Renal pelvis (tissue), 4 donors: ENCODE data around the gene AQP5. TPM values are rescaled to one million over a fixed set of nuclear protein-coding genes. Genes with fewer than 3 reads are reported as not detected.
"Not testable (repeated sequence)": the region's sequence is repeated elsewhere in the genome, so short reads cannot be mapped to it uniquely, and the experiment has no call there.

Experiments used
- DNase-seq: peaks from one replicate; pipeline ENCODE4 v3.0.0-alpha.2; 2013
- polyA plus RNA-seq, 3 donors: library from polyadenylated mRNA; unstranded; fragments of 120-200 nt; gene quantifications; one replicate each; pipeline ENCODE4 v1.2.1, GENCODE V29; 2013; ENCODE audit not compliant: insufficient read length in 3 of 3

AQP5 gene
- polyA plus RNA-seq, 3 donors, result 1.4 to 2.8 (median 2.3) TPM

DNA sequence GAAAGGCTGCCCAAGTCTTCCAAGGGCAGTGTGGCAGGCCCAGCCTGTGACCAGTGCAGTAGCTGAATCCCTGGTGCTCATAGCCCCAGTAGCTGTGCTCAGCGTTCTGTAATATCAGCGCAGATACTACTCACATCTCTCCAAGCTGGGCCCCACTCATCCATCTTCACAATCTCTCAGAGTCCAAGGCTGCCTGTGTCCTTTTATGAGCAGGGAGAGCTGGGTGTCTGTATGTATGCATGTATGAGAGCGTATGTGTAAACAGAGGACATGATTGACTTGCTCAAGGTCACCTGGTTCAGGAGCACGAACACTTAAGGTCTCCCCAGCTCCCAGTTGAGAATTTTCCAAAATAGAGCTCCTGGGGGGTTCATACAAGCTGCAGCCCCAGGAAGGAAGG, 16.5 kb downstream of the AQP5 start:
- no peak for DNase-seq

DNA sequence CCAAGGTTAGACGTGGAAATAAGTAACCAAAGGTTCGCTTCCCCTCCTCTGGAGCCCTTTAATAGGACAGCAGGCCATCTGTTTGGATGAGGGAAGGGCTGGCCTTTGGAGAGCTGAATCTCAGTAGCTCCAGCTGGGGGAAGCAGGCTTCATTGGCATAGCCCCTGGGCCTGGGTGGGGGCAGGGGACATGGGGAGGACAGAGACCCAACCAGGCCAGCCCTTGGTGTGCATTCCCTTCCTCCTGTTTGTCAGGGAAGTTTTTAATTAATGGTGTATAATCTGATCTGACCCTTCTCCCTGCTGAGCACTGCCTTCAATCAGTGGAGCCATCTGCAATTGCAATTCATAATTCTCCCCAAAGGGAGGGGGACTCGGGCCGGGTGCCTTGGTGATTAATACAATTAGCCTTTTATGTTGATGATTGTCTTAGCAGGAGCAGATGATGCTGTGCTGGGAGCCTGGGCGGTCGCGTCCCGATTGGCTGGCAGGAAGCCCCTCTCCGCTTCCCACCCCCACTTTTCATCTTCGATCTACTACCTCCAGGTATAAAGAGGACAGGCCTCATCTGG, 17.4 kb downstream of the AQP5 start:
- no peak for DNase-seq

DNA sequence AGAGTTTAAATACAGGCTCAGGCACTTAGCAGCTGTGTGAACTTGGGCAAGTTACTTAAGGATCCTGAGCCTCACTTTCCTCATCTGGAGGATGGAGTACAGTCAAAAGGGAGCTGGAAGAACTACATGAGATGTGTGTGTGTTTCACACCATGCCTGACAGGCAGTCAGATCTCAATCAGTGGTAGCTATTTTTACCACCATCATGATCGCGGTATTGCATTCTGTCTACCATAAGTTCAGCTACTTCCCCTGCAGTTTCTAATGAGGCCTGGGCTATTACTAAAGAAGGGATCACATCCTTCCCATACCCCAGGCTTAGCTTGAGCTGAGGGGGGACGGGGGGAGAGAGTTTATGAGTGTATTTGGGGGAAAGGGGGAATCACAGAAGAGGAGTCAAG, 18.1 kb downstream of the AQP5 start:
- DNase-seq, result no peak

DNA sequence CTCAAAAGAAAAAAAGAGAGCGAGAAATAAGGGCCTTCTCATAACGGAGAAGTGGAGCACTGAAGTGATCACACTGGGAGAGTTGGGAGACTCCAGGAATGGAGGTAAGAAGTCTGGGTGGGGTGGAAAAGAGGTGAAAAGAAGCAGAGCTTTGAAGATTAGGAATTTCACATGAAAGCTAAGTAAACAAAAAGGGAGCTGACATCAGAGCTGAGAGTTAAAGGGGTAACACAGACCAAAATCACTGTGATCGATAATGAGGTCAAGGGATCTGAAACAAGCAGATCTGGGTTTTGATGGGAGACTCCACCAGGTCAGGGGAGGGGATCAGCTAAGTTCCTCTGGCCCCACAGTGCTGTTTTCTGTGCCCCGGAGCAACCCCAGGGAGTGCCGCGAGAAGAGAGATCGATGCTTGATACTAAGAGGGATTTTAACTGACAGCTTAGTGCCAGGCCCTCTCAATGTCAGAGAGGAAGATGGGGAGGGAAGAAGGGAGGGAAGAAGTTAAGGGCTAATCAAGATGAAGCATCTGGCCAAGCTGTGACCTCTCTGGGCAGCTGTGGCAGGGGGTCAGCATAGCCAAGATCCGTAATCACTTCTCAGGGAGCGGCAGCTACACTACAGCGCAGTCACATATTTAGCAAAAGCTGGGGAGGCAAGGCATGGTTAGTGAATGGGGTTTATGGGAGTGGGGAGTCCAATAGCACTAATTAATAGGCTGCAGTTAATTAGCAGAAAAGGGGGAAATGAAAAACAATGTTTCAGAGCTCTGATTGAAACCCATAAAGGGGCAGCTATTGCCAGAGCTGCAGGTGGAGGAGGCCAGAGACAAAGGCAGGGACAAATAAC, 19.1 kb downstream of the AQP5 start:
- DNase-seq, result no peak

DNA sequence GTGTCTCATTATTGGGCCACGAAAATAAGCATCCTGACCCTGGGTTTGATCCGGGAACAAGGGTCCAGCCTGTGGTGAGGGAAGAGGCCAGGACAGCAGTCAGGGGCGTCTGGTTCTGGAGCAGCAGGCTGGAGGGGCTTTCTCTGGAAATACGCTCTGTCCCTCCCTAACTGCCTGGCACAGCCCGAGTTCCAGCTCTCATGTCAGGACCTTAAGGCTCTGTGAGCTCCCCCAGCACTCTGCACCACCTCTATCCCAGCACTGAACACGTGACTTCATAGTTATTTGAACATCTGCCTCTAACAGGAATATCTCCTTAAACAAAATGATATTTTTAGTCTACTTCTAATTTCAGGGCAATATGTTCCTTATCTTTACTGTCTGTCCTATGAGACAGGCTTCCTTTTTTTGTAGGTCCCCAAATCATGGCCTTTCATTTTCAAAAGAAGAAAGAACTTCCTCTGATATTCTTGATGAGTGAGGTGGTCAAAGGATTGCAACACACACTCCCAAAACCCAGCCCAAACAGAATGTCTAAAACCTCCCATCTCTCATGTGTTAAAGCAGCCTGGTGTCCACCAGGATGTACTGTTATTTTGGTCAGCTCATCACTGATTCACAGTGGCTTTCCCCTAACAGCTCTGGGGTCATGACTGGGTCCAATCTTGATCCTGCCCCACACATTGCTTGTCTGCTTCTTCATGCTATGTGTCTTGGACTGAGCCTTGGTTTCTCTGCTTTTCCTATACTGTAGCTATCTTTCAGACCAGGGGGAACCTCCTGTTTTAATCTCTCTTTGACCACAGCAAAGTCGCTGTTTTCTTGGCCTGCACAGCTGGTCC, 20.8 kb downstream of the AQP5 start:
- no peak for DNase-seq

DNA sequence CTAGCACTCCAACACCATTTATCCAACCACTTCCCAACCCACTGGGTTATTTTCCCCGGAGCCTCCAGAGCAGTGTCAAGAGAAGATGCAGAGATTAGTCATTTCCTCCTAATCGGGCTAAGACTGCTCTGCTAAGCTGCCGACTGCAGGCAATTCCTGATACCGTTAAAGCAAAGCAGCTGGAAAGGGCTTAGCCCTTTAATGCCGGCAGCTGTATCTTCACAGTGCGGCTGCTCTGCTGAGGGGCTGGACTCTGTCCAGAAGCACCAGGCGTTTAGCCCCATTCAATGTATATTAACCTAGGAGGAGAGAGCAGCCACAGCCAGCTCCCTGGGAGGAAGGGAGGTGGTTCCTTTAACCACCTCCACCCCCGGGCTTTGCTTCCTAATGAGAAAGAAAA, 22.2 kb downstream of the AQP5 start:
- peak; percentile 69 for DNase-seq

DNA sequence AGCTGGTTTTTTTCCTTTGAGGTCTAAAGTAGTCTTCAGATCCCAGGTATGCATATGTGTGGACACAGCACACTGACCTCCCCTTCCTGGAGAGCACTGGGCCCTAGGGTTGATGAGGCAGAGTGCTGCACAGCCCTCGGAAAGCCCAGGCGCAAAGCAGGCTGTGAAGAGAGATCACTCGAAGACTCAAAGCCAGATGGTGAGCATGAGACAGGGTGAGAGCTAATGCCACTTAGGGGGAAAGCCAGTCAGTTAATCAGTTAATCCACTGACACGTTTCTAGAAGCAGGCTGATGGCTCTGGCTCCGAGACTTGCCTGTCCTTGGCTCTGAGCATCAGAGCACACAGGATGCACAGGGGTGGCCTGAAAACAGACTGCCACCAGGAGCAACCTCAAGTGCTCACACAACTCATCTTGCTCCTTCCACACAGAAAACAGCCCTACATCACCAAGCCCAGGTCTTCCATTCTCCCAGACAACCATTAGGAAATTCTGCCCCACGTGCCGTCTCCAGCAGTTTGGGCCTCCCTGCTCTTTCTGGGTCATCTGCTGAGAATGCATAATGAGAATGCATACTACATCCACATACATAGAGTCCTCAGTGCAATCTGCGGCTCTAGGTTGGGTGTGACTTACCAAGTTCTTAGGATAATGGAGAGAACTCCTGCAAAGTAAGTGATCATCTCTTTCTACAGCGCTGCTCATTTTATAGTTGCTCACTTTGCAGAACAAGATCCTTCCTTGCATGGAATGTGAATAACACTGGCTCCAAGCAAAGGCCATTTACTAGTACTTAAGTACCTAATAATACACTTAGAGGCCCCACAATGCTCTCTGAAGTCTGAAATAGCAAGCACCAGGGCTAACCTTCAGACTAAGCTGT, 23.0 kb downstream of the AQP5 start:
- DNase-seq, result no peak

DNA sequence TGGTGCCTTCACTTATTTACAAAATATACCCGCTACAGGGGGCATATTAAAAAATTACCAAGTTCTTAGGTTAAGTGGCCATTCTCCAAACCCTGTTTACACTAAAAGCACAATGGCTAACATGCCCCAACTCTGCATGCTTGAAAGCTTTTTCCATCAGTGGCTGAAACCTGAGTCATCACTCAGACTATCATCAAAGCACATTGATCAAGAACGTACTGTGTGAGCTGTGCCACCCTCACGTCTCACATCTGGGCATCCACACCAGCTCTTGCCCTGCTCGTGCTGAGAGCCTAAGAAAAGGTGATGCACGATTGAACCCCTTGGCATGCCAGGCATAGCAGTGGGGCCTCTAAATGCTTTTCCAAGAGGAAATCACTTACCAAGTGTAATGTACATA, 24.3 kb downstream of the AQP5 start:
- DNase-seq, result no peak

DNA sequence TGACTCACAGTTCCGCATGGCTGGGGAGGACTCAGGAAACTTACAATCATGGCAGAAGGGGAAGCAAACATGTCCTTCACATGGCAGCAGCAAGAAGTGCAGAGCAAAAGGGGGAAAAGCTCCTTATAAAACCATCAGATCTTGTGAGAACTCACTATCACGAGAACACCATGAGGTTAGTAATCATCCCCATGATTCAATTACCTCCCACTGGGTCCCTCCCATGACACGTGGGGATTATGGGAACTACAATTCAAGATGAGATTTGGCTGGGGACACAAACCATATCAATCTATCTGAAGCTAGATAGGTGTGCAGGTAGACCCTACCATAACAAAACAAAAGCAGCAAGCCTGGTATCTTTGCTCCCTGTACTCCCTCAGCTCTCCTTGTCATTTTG, 24.8 kb downstream of the AQP5 start:
- DNase-seq, result not testable (repeated sequence)

DNA sequence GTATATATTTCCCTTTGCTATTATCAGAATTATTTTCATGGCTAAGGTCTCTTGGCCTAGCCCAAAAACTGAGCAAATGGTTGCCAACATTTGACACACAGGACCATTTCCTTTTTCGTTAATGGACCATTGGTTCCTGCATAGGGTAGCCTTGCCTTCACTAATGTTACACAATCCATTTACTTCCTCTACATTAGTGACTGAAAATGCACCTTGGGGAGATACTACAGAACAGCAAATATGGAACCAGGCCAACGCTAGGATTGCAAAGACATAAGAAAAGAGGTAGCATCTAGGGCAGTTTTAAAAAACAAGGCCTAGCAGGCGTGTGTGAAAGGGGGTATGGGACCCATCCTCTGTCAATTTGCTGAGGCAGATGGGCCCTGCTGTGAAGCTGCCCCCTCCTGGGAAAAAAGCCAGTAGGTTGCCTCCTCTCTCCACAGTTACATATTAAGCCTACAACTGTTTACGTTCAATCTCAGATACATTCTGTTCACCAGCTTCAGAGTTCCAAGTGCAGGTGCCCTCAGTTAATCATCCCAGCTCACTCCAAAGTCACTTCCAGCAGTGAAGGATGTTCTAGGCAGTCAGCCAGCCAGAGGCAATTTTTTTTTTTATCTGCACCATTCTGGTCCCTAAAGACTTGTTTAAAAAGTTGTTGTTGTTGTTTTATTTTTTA, 26.1 kb downstream of the AQP5 start:
- DNase-seq, result no peak

DNA sequence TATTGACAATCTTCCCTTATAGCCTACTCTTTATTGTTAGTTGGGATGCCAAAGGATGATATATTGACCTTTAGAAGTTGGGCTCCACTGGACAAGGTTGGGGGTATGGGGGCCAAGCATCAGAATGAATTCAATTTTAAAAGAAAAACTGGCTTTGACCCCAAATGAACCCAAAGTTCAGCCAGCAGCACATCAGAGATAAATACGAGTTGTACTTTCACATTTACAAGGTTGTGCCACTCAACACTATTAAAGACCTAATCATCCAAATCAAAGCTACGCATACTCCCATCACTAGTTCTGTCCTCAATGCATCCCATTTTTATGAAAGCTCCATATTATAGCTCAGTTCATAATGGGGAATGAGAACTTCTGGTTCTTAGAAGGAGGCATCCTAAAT, 27.7 kb downstream of the AQP5 start:
- not testable (repeated sequence) for DNase-seq

DNA sequence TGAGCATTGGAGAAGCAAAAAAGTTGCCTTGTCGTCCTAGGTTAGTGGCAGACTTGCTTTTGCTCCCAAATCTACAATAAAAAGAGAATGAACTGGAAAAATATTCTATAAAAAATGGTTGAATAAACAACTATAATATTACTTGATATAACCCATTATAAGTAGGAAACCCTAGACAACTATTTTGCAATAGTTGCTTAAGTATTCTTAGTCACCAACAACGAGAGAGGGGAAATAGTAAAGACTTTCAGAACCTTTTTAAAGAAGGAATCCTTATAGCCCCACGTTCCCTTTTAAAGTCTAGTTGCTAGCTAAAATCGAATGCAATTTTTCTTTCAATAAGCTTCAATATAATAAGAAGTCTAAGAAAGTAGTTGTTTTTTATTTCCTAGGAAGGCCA, 28.6 kb downstream of the AQP5 start:
- DNase-seq, result no peak

DNA sequence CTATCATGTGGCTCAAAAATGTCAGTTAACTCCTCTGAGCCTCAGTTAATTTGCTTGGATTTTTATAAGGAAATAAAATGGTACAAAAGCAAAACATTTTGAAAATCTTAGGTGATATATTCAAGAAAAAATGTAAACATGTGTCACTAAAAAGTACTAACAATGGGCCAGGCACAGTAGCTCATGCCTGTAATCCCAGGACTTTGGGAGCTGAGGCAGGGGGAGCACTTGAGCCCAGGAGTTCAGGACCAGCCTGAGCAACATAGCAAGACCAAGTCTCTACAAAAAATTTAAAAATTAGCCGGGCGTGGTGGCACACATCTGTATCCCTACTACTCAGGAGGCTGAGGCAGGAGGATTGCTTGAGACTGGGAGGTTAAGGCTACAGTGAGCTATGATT, 36.8 kb downstream of the AQP5 start:
- no peak for DNase-seq

DNA sequence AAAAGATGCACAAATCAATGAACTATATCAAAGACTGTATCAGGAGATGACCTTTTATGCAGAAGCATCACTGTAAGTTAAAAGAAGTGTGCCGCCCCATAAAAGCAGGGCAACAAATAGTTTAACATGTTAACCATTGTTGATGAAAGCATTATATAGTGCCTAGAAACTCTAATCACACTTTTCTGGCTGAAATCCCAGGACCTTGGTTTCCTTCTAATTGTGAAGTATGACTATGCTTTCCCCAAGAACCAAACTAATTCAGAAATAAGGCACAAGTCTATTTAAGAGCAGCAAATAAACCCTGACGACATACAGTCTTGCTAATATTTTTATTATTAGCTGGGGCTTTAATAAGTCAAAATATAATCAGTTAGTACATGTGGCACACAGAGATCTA, 41.9 kb downstream of the AQP5 start:
- DNase-seq, result no peak

DNA sequence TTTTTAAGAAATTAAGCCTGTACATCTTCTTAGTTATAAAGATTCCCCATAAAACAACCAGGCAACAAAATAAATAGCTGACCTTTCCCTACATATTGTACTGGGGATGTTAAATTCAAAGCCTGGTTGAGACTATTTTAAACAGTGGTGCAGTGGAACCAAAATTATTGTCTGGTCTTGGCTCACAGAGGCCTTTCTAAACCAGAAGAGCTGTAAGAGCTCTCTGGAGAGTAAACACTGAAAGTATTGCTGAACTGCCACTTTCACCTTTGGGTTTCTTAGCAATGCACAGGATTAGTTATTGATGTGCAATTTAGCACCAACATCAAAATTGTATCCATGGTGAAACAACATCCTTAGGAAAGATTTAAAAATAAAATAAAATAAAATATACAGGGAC, 43.0 kb downstream of the AQP5 start:
- no peak for DNase-seq

DNA sequence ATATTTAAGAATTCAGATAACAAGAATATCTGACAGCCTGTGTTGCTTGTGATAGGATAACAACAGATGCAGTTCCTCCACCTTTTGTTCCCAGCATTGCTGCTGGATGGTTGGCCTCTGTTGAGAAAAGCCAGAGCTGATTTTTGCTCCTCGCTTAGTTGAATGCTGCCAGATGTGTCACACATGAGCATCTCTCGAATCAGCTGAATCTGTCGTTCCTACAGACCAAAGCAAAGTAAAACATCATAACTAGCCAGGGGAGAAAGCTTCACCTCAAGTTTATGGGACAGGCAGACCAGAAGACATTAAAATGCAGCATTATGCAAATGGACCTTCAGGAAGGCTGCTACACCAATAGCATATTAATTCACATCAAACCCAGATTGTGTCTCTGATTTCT, 43.5 kb downstream of the AQP5 start:
- no peak for DNase-seq

DNA sequence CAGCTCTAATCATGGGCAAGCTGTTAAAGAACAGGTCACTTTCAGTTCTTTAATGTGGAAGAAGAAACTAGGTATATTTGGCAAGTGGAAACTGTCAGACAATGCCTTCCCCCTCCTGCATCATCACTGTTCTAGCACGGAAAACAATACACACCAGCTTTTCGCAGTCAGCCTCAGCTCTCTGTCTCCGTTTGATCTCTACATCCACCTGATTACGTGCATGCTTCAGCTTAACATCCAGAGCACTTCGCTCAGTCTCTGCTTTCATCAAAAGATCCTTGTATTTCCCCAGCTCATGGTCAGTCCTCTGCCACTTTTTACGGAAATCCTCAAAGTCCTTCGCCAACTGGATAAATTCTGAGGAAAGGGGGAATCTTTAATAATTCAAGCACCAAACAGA, 44.6 kb downstream of the AQP5 start:
- no peak for DNase-seq

DNA sequence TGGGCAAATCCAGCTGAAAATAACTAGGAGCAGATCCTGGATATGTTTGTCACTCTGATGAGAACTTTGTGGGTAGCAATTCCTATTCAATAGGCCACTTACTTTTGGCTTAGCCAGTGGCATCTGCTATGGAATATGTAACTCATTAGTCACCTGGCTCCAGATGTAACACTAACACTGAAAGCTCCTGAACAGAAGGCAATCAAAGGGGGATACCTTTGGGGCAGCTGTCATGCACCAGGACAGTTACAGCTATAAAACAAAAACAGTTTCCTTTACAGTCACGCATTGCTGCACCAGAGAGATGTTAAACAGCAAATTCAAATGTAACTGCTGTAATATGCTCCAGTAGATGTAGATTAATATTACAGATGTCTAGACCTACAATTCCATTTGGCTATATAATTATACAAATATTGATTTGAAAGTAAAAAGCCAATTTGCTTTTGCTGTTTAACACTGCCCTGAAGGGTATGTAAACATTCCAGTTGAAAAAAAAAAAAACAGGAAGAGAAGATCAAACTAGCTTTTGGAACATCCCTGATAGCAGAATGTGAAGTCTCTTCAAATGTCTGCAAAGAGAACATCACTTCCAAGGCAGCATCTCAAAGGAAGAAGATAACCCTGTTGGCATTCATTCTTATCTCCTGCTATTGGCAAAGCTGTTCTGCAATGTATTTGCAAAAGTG, 45.2 kb downstream of the AQP5 start:
- no peak for DNase-seq

DNA sequence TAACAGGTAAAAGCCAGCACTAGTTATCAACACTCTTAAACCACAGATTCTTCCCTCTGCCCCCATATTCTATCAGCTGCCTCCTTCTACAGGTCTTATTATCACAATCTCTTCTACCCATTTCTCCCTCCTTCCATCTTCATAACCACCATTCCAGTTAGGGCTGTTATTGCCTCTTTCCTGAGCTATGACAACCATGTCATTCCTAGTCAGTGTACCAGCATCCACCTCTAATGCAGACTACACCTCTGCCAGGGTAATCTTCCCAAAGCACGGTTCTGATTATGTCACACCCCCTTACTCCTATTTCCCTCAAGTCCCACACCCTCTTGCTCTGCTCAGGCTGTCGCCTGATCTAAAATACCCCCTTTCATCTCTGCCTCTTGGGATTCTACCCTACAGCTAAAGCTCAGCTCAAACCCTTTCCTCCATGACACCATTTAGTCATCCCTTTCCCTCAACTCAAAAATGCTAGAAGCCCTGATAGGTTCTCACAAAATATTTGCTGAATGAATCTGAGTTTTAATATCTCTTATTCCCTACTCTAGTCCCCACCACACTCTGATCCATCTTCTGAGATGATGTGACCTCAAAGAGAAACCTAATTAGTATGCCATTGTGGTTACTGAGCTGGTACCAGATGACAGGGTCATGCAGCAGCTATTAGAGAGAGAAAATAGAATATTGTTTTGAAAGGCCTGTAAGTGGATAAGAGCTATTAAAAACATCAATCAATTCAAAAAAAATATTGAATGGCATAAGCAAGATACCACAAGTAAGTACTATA, 51.9 kb downstream of the AQP5 start:
- no peak for DNase-seq

DNA sequence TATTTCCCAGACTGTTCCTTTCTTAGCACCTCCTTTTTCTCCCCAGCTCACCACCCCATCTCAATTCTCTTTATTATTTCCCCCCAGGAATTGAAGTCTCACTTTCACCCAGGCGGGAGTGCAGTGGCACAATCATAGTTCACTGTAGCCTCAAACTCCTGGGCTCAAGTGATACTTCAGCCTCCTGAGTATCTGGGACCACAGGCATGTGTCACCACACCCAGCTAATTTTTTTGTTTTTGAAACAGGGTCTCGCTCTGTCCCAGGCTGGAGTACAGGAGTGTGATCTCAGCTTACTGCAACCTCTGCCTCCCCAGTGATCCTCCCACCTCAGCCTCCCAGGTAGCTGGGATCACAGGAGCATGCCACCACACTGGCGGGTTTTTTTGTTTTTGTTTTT, 52.7 kb downstream of the AQP5 start:
- DNase-seq, result no peak
